ENCODE measurements around the gene PABPN1.
"Not testable (repeated sequence)": the region's sequence is repeated elsewhere in the genome, so short reads cannot be mapped to it uniquely, and the experiment has no call there.

PABPN1 gene

GRCh38 chr14:23323838-23324454 is 2.7 kb downstream of the PABPN1 start:
- Histone ChIP-seq H3F3A (ENCODE audit: insufficient read depth, low read length) (no peaks in the 10 kb centered on the region), H3K79me2 (ENCODE audit: insufficient read depth, low read length) (peaks cover 12% of the 10 kb centered on the region), H3K27me3 (ENCODE audit: insufficient read depth, low read length) (no peaks in the 10 kb centered on the region), H3K9me2 (ENCODE audit: low read depth, low read length) (no peaks in the 10 kb centered on the region), H3K9ac (ENCODE audit: low read length) (no peak overlapping the region), H2AFZ (ENCODE audit: low read length) (no peak overlapping the region), H3K4me3 (ENCODE audit: low read depth, low read length, poor library complexity, severe bottlenecking) (no peak overlapping the region), H3K36me3 (ENCODE audit: insufficient read depth, low read length) (peaks cover 41% of the 10 kb centered on the region), H3K4me2 (ENCODE audit: low read length) (no peak overlapping the region), H3K9me3 (ENCODE audit: low read length) (no peaks in the 10 kb centered on the region), H4K20me1 (ENCODE audit: insufficient read depth, low read length) (no peaks in the 10 kb centered on the region), H3K27ac (ENCODE audit: low read depth, low read length, poor library complexity, severe bottlenecking) (no peak overlapping the region), H3K4me1 (ENCODE audit: insufficient read depth, low read length, severe bottlenecking) (peaks cover 22% of the 10 kb centered on the region)
- TF ChIP-seq EZH2 (IDR thresholded peaks at IDR 0.05; ENCODE audit: borderline replicate concordance, low read length) (no peak), CTCF (IDR thresholded peaks at IDR 0.05; ENCODE audit: low read length) (no peak)

GRCh38 chr14:23324455-23324846 is 3.2 kb downstream of the PABPN1 start:
- peaks cover 41% of the 10 kb centered on the region for H3K36me3 ChIP-seq (ENCODE audit: insufficient read depth, low read length)
- H3K27ac ChIP-seq (ENCODE audit: low read depth, low read length, poor library complexity, severe bottlenecking): no peak overlapping the region
- peaks cover 12% of the 10 kb centered on the region for H3K79me2 ChIP-seq (ENCODE audit: insufficient read depth, low read length)
- H3K4me1 ChIP-seq (ENCODE audit: insufficient read depth, low read length, severe bottlenecking): peaks cover 22% of the 10 kb centered on the region
- H3K9me3 ChIP-seq (ENCODE audit: low read length): no peaks in the 10 kb centered on the region
- H3K9ac ChIP-seq (ENCODE audit: low read length): no peak overlapping the region
- no peak overlapping the region for H3K4me3 ChIP-seq (ENCODE audit: low read depth, low read length, poor library complexity, severe bottlenecking)
- no peaks in the 10 kb centered on the region for H4K20me1 ChIP-seq (ENCODE audit: insufficient read depth, low read length)
- no peaks in the 10 kb centered on the region for H3K27me3 ChIP-seq (ENCODE audit: insufficient read depth, low read length)
- H2AFZ ChIP-seq (ENCODE audit: low read length): no peak overlapping the region
- no peaks in the 10 kb centered on the region for H3F3A ChIP-seq (ENCODE audit: insufficient read depth, low read length)
- H3K9me2 ChIP-seq (ENCODE audit: low read depth, low read length): no peaks in the 10 kb centered on the region
- TF ChIP-seq EZH2 (IDR thresholded peaks at IDR 0.05; ENCODE audit: borderline replicate concordance, low read length) (no peak), CTCF (IDR thresholded peaks at IDR 0.05; ENCODE audit: low read length) (no peak)
- no peak overlapping the region for H3K4me2 ChIP-seq (ENCODE audit: low read length)

GRCh38 chr14:23324993-23325392 is 3.7 kb downstream of the PABPN1 start:
- peaks cover 41% of the 10 kb centered on the region for H3K36me3 ChIP-seq (ENCODE audit: insufficient read depth, low read length)
- H2AFZ ChIP-seq (ENCODE audit: low read length): no peak overlapping the region
- no peaks in the 10 kb centered on the region for H3K9me2 ChIP-seq (ENCODE audit: low read depth, low read length)
- H3K9me3 ChIP-seq (ENCODE audit: low read length): no peaks in the 10 kb centered on the region
- H3K4me1 ChIP-seq (ENCODE audit: insufficient read depth, low read length, severe bottlenecking): peaks cover 20% of the 10 kb centered on the region
- no peak overlapping the region for H3K9ac ChIP-seq (ENCODE audit: low read length)
- H3K27ac ChIP-seq (ENCODE audit: low read depth, low read length, poor library complexity, severe bottlenecking): no peak overlapping the region
- no peaks in the 10 kb centered on the region for H4K20me1 ChIP-seq (ENCODE audit: insufficient read depth, low read length)
- H3F3A ChIP-seq (ENCODE audit: insufficient read depth, low read length): no peaks in the 10 kb centered on the region
- H3K4me3 ChIP-seq (ENCODE audit: low read depth, low read length, poor library complexity, severe bottlenecking): no peak overlapping the region
- no peak overlapping the region for H3K4me2 ChIP-seq (ENCODE audit: low read length)
- no peaks in the 10 kb centered on the region for H3K27me3 ChIP-seq (ENCODE audit: insufficient read depth, low read length)
- H3K79me2 ChIP-seq (ENCODE audit: insufficient read depth, low read length): peaks cover 12% of the 10 kb centered on the region
- TF ChIP-seq CTCF (IDR thresholded peaks at IDR 0.05; ENCODE audit: low read length): no peak
- TF ChIP-seq EZH2 (IDR thresholded peaks at IDR 0.05; ENCODE audit: borderline replicate concordance, low read length): no peak

- H3K9me3 ChIP-seq (ENCODE audit: low read length); H3K4me2 ChIP-seq (ENCODE audit: low read length); H3K27me3 ChIP-seq (ENCODE audit: insufficient read depth, low read length); H3K4me3 ChIP-seq (ENCODE audit: low read depth, low read length, poor library complexity, severe bottlenecking); H2AFZ ChIP-seq (ENCODE audit: low read length); H3F3A ChIP-seq (ENCODE audit: insufficient read depth, low read length); H3K27ac ChIP-seq (ENCODE audit: low read depth, low read length, poor library complexity, severe bottlenecking); H3K9ac ChIP-seq (ENCODE audit: low read length); H4K20me1 ChIP-seq (ENCODE audit: insufficient read depth, low read length); H3K9me2 ChIP-seq (ENCODE audit: low read depth, low read length): not testable (repeated sequence)
- Histone ChIP-seq H3K36me3 (ENCODE audit: insufficient read depth, low read length) (peaks cover 41% of the 10 kb centered on the region), H3K4me1 (ENCODE audit: insufficient read depth, low read length, severe bottlenecking) (peaks cover 13% of the 10 kb centered on the region), H3K79me2 (ENCODE audit: insufficient read depth, low read length) (peaks cover 12% of the 10 kb centered on the region)
Observed at GRCh38 chr14:23325746-23326145, 4.5 kb downstream of the PABPN1 start.

All from OCI-LY1 (cell line).